ENCODE measurements around the gene PRKCZ.
A peak's percentile ranks its signal among the peaks of the same experiment; 100 is the strongest.
"Not testable (repeated sequence)": the region's sequence is repeated elsewhere in the genome, so short reads cannot be mapped to it uniquely, and the experiment has no call there.

The PRKCZ gene

DNA sequence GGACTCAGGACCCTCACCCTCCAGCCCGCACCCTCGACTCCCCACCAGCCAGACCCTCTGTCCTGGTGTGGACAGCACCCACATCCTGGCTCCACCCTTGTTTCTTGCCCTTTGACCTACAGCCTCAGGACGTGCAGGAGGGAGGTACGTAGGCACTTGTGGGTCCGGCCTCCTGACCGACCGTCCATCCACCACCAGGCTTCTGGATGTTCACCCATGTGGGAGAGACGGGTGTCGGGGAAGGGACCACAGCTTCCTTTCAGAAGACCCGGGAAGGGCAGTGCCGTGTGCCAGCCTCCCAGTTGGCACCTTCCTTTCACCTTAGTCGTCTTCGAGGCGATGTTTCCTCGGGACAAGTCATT is 61.4 kb downstream of the PRKCZ start:
- no peak overlapping the region for H3K4me3 ChIP-seq (ENCODE audit: low read length in 2 of 2)
- no peaks in the 10 kb centered on the region for H3K9me3 ChIP-seq (ENCODE audit: control insufficient read depth in 2 of 2, low read length in 2 of 2)
- H3K4me1 ChIP-seq (ENCODE audit: control insufficient read depth in 2 of 2, insufficient read depth in 2 of 2, low read length in 2 of 2): no peaks in the 10 kb centered on the region
- H3K27ac ChIP-seq (ENCODE audit: low read depth in 2 of 2, low read length in 2 of 2): no peak overlapping the region
- H3K27me3 ChIP-seq (ENCODE audit: control insufficient read depth in 2 of 2, insufficient read depth in 2 of 2, low read length in 2 of 2): no peaks in the 10 kb centered on the region
- H3K9ac ChIP-seq (ENCODE audit: low read depth in 1 of 2, low read length in 2 of 2): no peak overlapping the region
- peaks cover 3 to 8% of the 10 kb centered on the region in 2 donors for H3K36me3 ChIP-seq (ENCODE audit: control insufficient read depth in 2 of 2, insufficient read depth in 2 of 2, low read length in 2 of 2)

DNA sequence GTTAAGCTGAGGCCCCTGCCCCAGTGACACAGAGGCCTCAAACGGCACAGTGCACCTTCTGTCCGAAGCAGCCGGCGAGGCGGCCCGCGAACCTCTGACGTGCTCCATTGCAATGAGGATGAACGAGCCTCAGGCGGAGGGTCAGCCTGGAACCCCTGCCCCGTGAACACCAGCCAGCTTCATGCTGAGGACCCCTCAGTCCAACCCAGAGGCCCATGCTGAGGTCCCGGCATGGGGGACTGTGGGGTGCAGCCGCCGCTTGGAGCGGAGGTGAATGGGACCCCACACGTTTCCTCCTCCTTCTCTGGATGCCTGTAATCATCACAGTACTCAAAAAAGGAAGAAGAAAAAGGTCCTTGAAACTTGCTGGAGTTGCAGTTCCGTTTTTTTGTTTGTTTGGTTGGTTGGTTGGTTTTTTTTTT is 62.1 kb downstream of the PRKCZ start:
- Histone ChIP-seq H3K4me1 (ENCODE audit: control insufficient read depth in 2 of 2, insufficient read depth in 2 of 2, low read length in 2 of 2) (no peaks in the 10 kb centered on the region), H3K27me3 (ENCODE audit: control insufficient read depth in 2 of 2, insufficient read depth in 2 of 2, low read length in 2 of 2) (no peaks in the 10 kb centered on the region), H3K9ac (ENCODE audit: low read depth in 1 of 2, low read length in 2 of 2) (no peak overlapping the region), H3K4me3 (ENCODE audit: low read length in 2 of 2) (no peak overlapping the region), H3K9me3 (ENCODE audit: control insufficient read depth in 2 of 2, low read length in 2 of 2) (no peaks in the 10 kb centered on the region), H3K27ac (ENCODE audit: low read depth in 2 of 2, low read length in 2 of 2) (peak overlapping the region in 1 of 2 donors; percentile 38), H3K36me3 (ENCODE audit: control insufficient read depth in 2 of 2, insufficient read depth in 2 of 2, low read length in 2 of 2) (peaks cover 0 to 2% of the 10 kb centered on the region in 2 donors)

DNA sequence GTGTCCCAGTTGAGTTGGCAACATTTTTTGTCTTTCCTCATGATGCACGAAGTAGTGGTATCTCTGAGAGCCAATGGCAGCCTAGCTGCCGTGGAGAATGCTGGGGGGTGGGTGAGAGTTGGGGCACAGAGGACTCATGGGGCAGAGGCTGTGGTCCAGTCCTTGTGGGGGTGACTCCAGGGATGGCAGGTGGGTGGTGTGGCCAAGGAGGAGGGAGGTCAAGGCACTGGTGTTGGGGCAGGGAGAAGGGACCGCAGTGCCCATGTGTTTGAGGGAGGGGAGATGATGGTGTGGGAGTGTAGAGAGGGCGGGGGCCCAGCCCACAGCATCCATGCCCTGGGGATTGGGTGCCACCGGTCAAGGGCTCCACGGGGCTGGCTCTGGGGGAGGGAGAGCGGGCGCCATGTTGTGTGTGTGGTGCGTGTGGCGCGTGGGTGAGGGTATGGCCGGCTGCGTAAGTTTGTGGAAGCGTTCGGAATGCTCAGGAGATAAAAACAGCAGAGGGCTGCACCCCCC is 63.5 kb downstream of the PRKCZ start:
- H3K4me1 ChIP-seq (ENCODE audit: control insufficient read depth in 2 of 2, insufficient read depth in 2 of 2, low read length in 2 of 2): no peaks in the 10 kb centered on the region
- H3K27me3 ChIP-seq (ENCODE audit: control insufficient read depth in 2 of 2, insufficient read depth in 2 of 2, low read length in 2 of 2): no peaks in the 10 kb centered on the region
- H3K36me3 ChIP-seq (ENCODE audit: control insufficient read depth in 2 of 2, insufficient read depth in 2 of 2, low read length in 2 of 2): no peaks in the 10 kb centered on the region
- H3K9me3 ChIP-seq (ENCODE audit: control insufficient read depth in 2 of 2, low read length in 2 of 2): no peaks in the 10 kb centered on the region
- no peak overlapping the region for H3K4me3 ChIP-seq (ENCODE audit: low read length in 2 of 2)
- no peak overlapping the region for H3K27ac ChIP-seq (ENCODE audit: low read depth in 2 of 2, low read length in 2 of 2)
- H3K9ac ChIP-seq (ENCODE audit: low read depth in 1 of 2, low read length in 2 of 2): no peak overlapping the region

DNA sequence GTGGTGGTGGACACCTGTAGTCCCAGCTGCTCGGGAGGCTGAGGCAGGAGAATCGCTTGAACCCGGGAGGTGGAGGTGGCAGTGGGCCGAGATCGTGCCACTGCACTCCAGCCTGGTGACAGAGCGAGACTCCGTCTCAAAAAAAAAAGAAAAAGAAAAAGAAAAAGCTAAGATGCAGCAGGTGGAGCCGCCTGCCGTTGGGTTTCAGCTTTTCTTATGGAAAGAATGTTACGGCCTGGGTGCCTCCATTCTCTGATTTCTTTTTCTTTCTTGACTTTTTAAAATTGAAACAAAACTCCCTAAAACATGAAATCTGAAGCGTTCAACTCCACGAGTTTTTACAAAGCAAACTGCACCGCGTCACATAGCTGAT is 64.4 kb downstream of the PRKCZ start:
- H3K36me3 ChIP-seq (ENCODE audit: control insufficient read depth in 2 of 2, insufficient read depth in 2 of 2, low read length in 2 of 2); H3K9me3 ChIP-seq (ENCODE audit: control insufficient read depth in 2 of 2, low read length in 2 of 2); H3K4me3 ChIP-seq (ENCODE audit: low read length in 2 of 2); H3K27ac ChIP-seq (ENCODE audit: low read depth in 2 of 2, low read length in 2 of 2); H3K9ac ChIP-seq (ENCODE audit: low read depth in 1 of 2, low read length in 2 of 2); H3K27me3 ChIP-seq (ENCODE audit: control insufficient read depth in 2 of 2, insufficient read depth in 2 of 2, low read length in 2 of 2); H3K4me1 ChIP-seq (ENCODE audit: control insufficient read depth in 2 of 2, insufficient read depth in 2 of 2, low read length in 2 of 2): not testable (repeated sequence)

DNA sequence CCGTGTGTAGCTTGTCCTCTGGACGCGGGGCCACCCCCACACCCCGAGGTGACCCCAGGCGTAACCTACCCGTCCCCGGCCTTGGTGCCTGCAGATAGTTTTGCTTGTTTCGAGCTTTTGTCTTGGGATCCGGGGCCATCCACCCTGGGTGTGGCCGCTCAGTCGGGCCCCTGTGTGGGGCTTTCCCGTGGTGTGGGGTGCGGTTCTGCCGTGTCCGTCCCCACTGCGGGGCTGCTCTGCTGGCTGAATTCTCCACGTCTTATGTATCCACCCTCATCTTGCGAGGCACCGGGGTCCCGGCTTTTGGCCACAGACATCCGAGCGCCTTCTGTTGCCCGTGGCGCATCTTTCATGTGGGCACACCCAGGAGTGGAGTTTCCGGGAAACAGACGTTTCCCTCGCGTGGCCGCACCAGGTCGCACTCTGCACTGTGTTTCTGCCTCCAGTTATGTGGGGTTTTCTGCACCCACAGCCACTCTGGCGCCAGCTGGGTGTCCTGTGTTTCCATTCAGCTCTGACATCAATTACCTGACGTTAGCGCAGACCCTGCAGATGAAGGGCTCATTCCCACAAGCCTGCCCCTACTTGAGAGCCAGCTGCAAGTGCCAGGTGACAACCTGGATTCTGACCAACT is 64.9 kb downstream of the PRKCZ start:
- no peak overlapping the region for H3K4me3 ChIP-seq (ENCODE audit: low read length in 2 of 2)
- no peaks in the 10 kb centered on the region for H3K9me3 ChIP-seq (ENCODE audit: control insufficient read depth in 2 of 2, low read length in 2 of 2)
- H3K9ac ChIP-seq (ENCODE audit: low read depth in 1 of 2, low read length in 2 of 2): no peak overlapping the region
- no peaks in the 10 kb centered on the region for H3K27me3 ChIP-seq (ENCODE audit: control insufficient read depth in 2 of 2, insufficient read depth in 2 of 2, low read length in 2 of 2)
- H3K4me1 ChIP-seq (ENCODE audit: control insufficient read depth in 2 of 2, insufficient read depth in 2 of 2, low read length in 2 of 2): no peaks in the 10 kb centered on the region
- H3K36me3 ChIP-seq (ENCODE audit: control insufficient read depth in 2 of 2, insufficient read depth in 2 of 2, low read length in 2 of 2): no peaks in the 10 kb centered on the region
- H3K27ac ChIP-seq (ENCODE audit: low read depth in 2 of 2, low read length in 2 of 2): no peak overlapping the region

DNA sequence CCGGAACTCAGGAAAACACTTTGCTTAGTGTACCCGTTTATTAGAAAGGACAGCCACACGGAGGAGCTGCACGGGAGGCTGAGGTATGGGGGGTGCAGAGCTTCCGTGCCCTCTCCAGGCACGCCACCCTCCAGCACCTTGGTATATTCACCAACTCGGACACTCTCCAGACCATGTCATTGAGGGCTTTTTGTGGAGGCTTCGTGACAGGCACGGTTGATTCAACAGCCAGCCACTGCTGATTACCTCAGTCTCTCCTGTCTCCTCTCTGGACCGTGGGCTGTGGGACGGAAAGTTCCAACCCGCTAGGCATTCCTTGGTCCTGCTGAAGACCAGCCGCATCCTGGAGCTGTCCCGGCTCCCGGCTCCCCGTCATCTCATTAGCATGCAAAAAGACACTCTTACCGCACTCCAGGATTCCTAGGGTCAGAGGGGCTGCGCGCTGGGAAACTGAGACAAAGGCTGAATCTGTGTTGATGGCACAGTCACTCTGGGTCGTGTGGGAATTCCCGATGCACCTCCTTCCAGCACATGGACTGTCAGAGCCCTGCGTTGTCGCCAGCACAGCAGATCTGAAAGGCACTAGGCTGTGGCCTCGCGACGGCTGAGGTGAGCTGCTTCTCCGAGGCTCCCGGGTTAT is 65.6 kb downstream of the PRKCZ start:
- no peaks in the 10 kb centered on the region for H3K36me3 ChIP-seq (ENCODE audit: control insufficient read depth in 2 of 2, insufficient read depth in 2 of 2, low read length in 2 of 2)
- no peak overlapping the region for H3K4me3 ChIP-seq (ENCODE audit: low read length in 2 of 2)
- H3K27ac ChIP-seq (ENCODE audit: low read depth in 2 of 2, low read length in 2 of 2): no peak overlapping the region
- no peaks in the 10 kb centered on the region for H3K27me3 ChIP-seq (ENCODE audit: control insufficient read depth in 2 of 2, insufficient read depth in 2 of 2, low read length in 2 of 2)
- no peaks in the 10 kb centered on the region for H3K9me3 ChIP-seq (ENCODE audit: control insufficient read depth in 2 of 2, low read length in 2 of 2)
- H3K9ac ChIP-seq (ENCODE audit: low read depth in 1 of 2, low read length in 2 of 2): no peak overlapping the region
- H3K4me1 ChIP-seq (ENCODE audit: control insufficient read depth in 2 of 2, insufficient read depth in 2 of 2, low read length in 2 of 2): no peaks in the 10 kb centered on the region

DNA sequence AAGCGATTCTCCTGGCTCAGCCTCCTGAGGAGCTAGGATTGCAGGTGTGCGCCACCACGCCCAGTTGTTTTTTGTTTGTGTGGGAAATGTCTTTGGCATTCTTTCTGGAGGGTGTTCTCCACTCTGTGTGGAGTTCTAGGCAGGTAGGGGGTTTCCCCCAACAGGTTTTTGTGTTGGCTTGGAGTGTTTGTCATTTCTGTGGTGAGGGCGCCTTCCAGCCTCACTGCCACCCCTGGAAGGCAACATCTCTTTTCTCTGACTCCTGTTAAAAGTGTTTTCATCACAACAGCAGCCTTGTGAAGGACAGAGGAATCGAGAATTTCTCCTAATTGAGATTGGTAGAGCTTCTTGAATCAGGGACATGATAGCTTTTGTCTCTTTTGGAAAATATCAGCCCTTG is 69.7 kb downstream of the PRKCZ start:
- Histone ChIP-seq H3K4me1 (ENCODE audit: control insufficient read depth in 2 of 2, insufficient read depth in 2 of 2, low read length in 2 of 2) (no peaks in the 10 kb centered on the region), H3K36me3 (ENCODE audit: control insufficient read depth in 2 of 2, insufficient read depth in 2 of 2, low read length in 2 of 2) (no peaks in the 10 kb centered on the region), H3K27me3 (ENCODE audit: control insufficient read depth in 2 of 2, insufficient read depth in 2 of 2, low read length in 2 of 2) (no peaks in the 10 kb centered on the region)

DNA sequence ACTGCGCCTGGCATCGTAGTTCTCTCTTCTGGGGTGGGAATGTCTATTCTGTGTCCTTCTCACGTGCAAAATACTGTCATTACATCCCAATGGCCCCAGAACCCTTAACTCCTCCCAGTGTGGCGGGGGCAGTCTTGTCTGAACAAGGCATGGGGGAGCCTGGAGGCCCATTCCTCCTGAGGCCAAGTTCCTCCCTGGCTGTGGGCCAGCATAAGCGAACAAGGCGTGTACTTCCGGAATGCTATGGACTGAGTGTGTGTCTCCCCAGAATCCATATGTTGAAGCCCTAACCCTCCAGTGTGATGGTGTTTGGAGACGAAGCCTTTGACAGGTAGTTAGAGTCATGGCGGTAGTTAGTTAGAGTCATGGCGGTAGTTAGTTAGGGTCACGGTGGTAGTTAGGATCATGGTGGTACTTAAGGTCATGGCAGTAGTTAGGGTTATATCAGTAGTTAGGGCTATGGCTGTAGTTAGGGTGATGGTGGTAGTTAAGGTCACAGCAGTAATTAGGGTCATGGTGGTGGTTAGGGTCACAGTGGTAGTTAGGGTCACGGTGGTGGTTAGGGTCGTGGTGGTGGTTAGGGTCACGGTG is 71.0 kb downstream of the PRKCZ start:
- H3K27me3 ChIP-seq (ENCODE audit: control insufficient read depth in 2 of 2, insufficient read depth in 2 of 2, low read length in 2 of 2): no peaks in the 10 kb centered on the region
- H3K4me1 ChIP-seq (ENCODE audit: control insufficient read depth in 2 of 2, insufficient read depth in 2 of 2, low read length in 2 of 2): no peaks in the 10 kb centered on the region
- H3K9ac ChIP-seq (ENCODE audit: low read depth in 1 of 2, low read length in 2 of 2): no peak overlapping the region
- H3K27ac ChIP-seq (ENCODE audit: low read depth in 2 of 2, low read length in 2 of 2): no peak overlapping the region
- H3K4me3 ChIP-seq (ENCODE audit: low read length in 2 of 2): no peak overlapping the region
- H3K36me3 ChIP-seq (ENCODE audit: control insufficient read depth in 2 of 2, insufficient read depth in 2 of 2, low read length in 2 of 2): no peaks in the 10 kb centered on the region
- H3K9me3 ChIP-seq (ENCODE audit: control insufficient read depth in 2 of 2, low read length in 2 of 2): no peaks in the 10 kb centered on the region

More for the DNA sequence above, 69.7 kb downstream of the PRKCZ start:
- no peaks in the 10 kb centered on the region for H3K9me3 ChIP-seq (ENCODE audit: control insufficient read depth in 2 of 2, low read length in 2 of 2)
- H3K9ac ChIP-seq (ENCODE audit: low read depth in 1 of 2, low read length in 2 of 2): no peak overlapping the region
- no peak overlapping the region for H3K4me3 ChIP-seq (ENCODE audit: low read length in 2 of 2)
- H3K27ac ChIP-seq (ENCODE audit: low read depth in 2 of 2, low read length in 2 of 2): no peak overlapping the region

DNA sequence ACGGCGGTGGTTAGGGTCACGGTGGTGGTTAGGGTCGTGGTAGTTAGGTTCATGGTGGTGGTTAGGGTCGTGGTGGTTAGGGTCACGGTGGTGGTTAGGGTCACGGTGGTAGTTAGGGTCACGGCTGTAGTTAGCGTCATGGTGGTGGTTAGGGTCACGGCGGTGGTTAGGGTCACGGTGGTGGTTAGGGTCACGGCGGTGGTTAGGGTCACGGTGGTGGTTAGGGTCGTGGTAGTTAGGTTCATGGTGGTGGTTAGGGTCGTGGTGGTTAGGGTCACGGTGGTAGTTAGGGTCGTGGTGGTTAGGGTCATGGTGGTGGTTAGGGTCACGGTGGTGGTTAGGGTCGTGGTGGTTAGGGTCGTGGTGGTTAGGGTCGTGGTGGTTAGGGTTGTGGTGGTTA is 71.6 kb downstream of the PRKCZ start:
- not testable (repeated sequence) for H3K4me3 ChIP-seq (ENCODE audit: low read length in 2 of 2); H3K27ac ChIP-seq (ENCODE audit: low read depth in 2 of 2, low read length in 2 of 2); H3K36me3 ChIP-seq (ENCODE audit: control insufficient read depth in 2 of 2, insufficient read depth in 2 of 2, low read length in 2 of 2); H3K27me3 ChIP-seq (ENCODE audit: control insufficient read depth in 2 of 2, insufficient read depth in 2 of 2, low read length in 2 of 2); H3K9ac ChIP-seq (ENCODE audit: low read depth in 1 of 2, low read length in 2 of 2); H3K9me3 ChIP-seq (ENCODE audit: control insufficient read depth in 2 of 2, low read length in 2 of 2); H3K4me1 ChIP-seq (ENCODE audit: control insufficient read depth in 2 of 2, insufficient read depth in 2 of 2, low read length in 2 of 2)

DNA sequence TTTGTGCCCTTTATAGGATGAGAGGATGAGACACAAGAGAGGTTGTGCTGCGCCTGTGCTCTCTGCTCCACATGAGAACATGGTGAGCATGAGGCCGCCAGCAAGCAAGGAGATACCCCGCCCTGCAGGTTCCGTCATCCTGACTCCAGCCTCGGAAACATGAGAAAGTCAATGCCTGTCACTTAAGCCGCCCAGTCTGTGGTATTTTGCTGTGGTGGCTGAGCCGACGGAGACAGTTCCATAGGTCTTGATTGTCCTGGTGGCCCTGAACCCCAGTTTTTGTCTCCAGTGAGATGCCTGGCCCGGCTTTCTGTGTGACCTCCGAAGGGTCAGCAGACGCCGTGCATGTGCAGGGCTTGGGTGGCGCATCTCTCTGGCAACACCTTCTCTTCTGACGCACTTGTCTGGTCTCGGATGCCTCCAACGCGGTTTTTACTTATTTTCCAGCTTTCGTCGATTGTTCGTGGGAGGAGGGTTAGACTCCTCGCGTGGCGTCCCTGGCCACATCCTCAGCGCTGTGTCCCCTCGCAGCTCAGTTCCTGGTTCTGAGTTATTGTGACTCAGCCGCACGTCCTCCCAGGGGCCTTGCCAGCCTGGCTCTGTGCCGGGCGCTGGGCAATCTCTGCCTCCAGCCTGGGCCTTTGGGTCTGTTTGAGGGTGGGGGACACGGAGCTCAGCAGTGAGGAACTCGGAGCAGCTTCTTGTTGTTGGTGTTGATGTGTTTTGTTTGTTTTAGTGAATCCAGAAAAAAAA is 74.4 kb downstream of the PRKCZ start:
- H3K36me3 ChIP-seq (ENCODE audit: control insufficient read depth in 2 of 2, insufficient read depth in 2 of 2, low read length in 2 of 2): no peaks in the 10 kb centered on the region
- no peaks in the 10 kb centered on the region for H3K9me3 ChIP-seq (ENCODE audit: control insufficient read depth in 2 of 2, low read length in 2 of 2)
- no peak overlapping the region for H3K4me3 ChIP-seq (ENCODE audit: low read length in 2 of 2)
- H3K27ac ChIP-seq (ENCODE audit: low read depth in 2 of 2, low read length in 2 of 2): no peak overlapping the region
- no peak overlapping the region for H3K9ac ChIP-seq (ENCODE audit: low read depth in 1 of 2, low read length in 2 of 2)
- no peaks in the 10 kb centered on the region for H3K27me3 ChIP-seq (ENCODE audit: control insufficient read depth in 2 of 2, insufficient read depth in 2 of 2, low read length in 2 of 2)
- peaks cover 0 to 5% of the 10 kb centered on the region in 2 donors for H3K4me1 ChIP-seq (ENCODE audit: control insufficient read depth in 2 of 2, insufficient read depth in 2 of 2, low read length in 2 of 2)

Data from mucosa of rectum (tissue), 2 donors.